ENCODE results near the gene MUSK. TPM values are rescaled to one million over a fixed set of nuclear protein-coding genes. Genes with fewer than 3 reads are reported as not detected.

The MUSK gene
- total RNA-seq, 2 donors from 2014 or later: 2.0 to 6.1 TPM

- Histone ChIP-seq H3K4me1 (no peaks in the 10 kb centered on the region), H3K9me3 (no peaks in the 10 kb centered on the region), H3K36me3 (no peaks in the 10 kb centered on the region), H3K27me3 (no peaks in the 10 kb centered on the region), H3K27ac (no peak overlapping the region), H3K4me3 (no peak overlapping the region)
- no peak for DNase-seq (ENCODE audit: low spot score)
- TF ChIP-seq CTCF (IDR thresholded peaks at IDR 0.05): no peak
These were observed 132.8 kb downstream of the MUSK start for GRCh38 chr9:110801426-110801825.

- no peak for DNase-seq (ENCODE audit: low spot score)
- Histone ChIP-seq H3K4me1 (no peaks in the 10 kb centered on the region), H3K27me3 (no peaks in the 10 kb centered on the region), H3K4me3 (no peak overlapping the region), H3K27ac (peak overlapping the region in 1 of 2 donors; percentile 50), H3K36me3 (no peaks in the 10 kb centered on the region), H3K9me3 (no peaks in the 10 kb centered on the region)
- no peak for TF ChIP-seq CTCF (IDR thresholded peaks at IDR 0.05)
These were observed 133.9 kb downstream of the MUSK start for GRCh38 chr9:110802416-110803035.

- no peak for TF ChIP-seq CTCF (IDR thresholded peaks at IDR 0.05)
- Histone ChIP-seq H3K9me3 (no peaks in the 10 kb centered on the region), H3K27me3 (no peaks in the 10 kb centered on the region), H3K36me3 (no peaks in the 10 kb centered on the region), H3K27ac (no peak overlapping the region), H3K4me3 (no peak overlapping the region), H3K4me1 (no peaks in the 10 kb centered on the region)
- no peak for DNase-seq (ENCODE audit: low spot score)
These were observed 139.5 kb downstream of the MUSK start for GRCh38 chr9:110807956-110808598.

GRCh38 chr9:110808599-110808980 is 140.0 kb downstream of the MUSK start:
- H3K4me1 ChIP-seq: no peaks in the 10 kb centered on the region
- no peak for DNase-seq (ENCODE audit: low spot score)

GRCh38 chr9:110809038-110809595 is 140.5 kb downstream of the MUSK start:
- no peaks in the 10 kb centered on the region for H3K9me3 ChIP-seq
- no peak for TF ChIP-seq CTCF (IDR thresholded peaks at IDR 0.05)
- H3K27ac ChIP-seq: no peak overlapping the region

More at GRCh38 chr9:110808599-110808980, 140.0 kb downstream of the MUSK start:
- no peaks in the 10 kb centered on the region for H3K27me3 ChIP-seq
- no peak overlapping the region for H3K27ac ChIP-seq
- H3K4me3 ChIP-seq: no peak overlapping the region
- no peaks in the 10 kb centered on the region for H3K36me3 ChIP-seq
- TF ChIP-seq CTCF (IDR thresholded peaks at IDR 0.05): no peak
- H3K9me3 ChIP-seq: no peaks in the 10 kb centered on the region

More at GRCh38 chr9:110809038-110809595, 140.5 kb downstream of the MUSK start:
- Histone ChIP-seq H3K4me1 (no peaks in the 10 kb centered on the region), H3K4me3 (no peak overlapping the region), H3K36me3 (no peaks in the 10 kb centered on the region), H3K27me3 (no peaks in the 10 kb centered on the region)
- no peak for DNase-seq (ENCODE audit: low spot score)

Measured in right atrium auricular region (tissue), 2 donors.